Measurements from ENCODE around the gene INHBE.
"Not testable (repeated sequence)": the region's sequence is repeated elsewhere in the genome, so short reads cannot be mapped to it uniquely, and the experiment has no call there.

Gene INHBE

GRCh38 chr12:57497223-57498131 is 42.4 kb downstream of the INHBE start:
- DNase-seq (ENCODE audit: low spot score), result no peak

GRCh38 chr12:57498132-57498502 is 43.0 kb downstream of the INHBE start:
- no peak for DNase-seq (ENCODE audit: low spot score)

GRCh38 chr12:57498571-57498970 is 43.5 kb downstream of the INHBE start:
- DNase-seq (ENCODE audit: low spot score), result no peak

GRCh38 chr12:57500213-57500612 is 45.1 kb downstream of the INHBE start:
- no peak for DNase-seq (ENCODE audit: low spot score)

- not testable (repeated sequence) for DNase-seq (ENCODE audit: low spot score)
Observed at GRCh38 chr12:57502311-57502969, 47.3 kb downstream of the INHBE start.

- DNase-seq (ENCODE audit: low spot score), result not testable (repeated sequence)
Observed at GRCh38 chr12:57506541-57506940, 51.4 kb downstream of the INHBE start.

Measured in SW480 (cell line).